GM12891 (cell line): Measurements from ENCODE around the gene ARPIN. TPM values are rescaled to one million over a fixed set of nuclear protein-coding genes. Genes with fewer than 3 reads are reported as not detected.
"Not testable (repeated sequence)": the region's sequence is repeated elsewhere in the genome, so short reads cannot be mapped to it uniquely, and the experiment has no call there.

ENCODE experiments used
- DNase-seq: peaks from one replicate; pipeline ENCODE4 v3.0.0; 2011; ENCODE audit warnings: low spot score; ENCODE audit not compliant: insufficient read length
- FAIRE-seq: peaks from 2 replicates; lab custom pipeline; 2011; peaks lifted over from hg19 to GRCh38; lab: Jason Lieb, UNC
- PAX5 ChIP-seq: IDR thresholded peaks from 2 replicates; pipeline ENCODE4 v1.6.1; 2011; ENCODE audit warnings: low read length, moderate library complexity, mild to moderate bottlenecking; ENCODE audit not compliant: insufficient read depth, severe bottlenecking
- POLR2A ChIP-seq: IDR thresholded peaks from 2 replicates; pipeline ENCODE4 v1.6.1; 2011; ENCODE audit warnings: low read depth, low read length, control low read depth
- POLR2AphosphoS5 ChIP-seq: IDR thresholded peaks from 2 replicates; pipeline ENCODE4 v1.6.1; 2011; ENCODE audit warnings: low read depth, low read length, control low read depth
- POU2F2 ChIP-seq: IDR thresholded peaks from 2 replicates; pipeline ENCODE4 v1.6.1; 2011; ENCODE audit warnings: low read depth, mild to moderate bottlenecking, control low read depth, low read length, moderate library complexity
- SPI1 ChIP-seq: IDR thresholded peaks from 2 replicates; pipeline ENCODE4 v1.6.1; 2011; ENCODE audit warnings: low read depth, low read length, control low read depth
- TAF1 ChIP-seq: IDR thresholded peaks from 2 replicates; pipeline ENCODE4 v1.6.1; 2011; ENCODE audit warnings: low read depth, low read length, control low read depth
- polyA plus RNA-seq: library from polyadenylated mRNA; unstranded; fragments of >200 nt; gene quantifications from one replicate; pipeline ENCODE4 v1.2.1, GENCODE V29; 2012; ENCODE audit warnings: low read depth, missing spikeins, inconsistent platforms; ENCODE audit not compliant: missing spikeins

ARPIN gene
- 0.06 TPM for polyA plus RNA-seq

- TF ChIP-seq POLR2A, result no peak
- no peak for TF ChIP-seq POLR2AphosphoS5
- TF ChIP-seq PAX5, result no peak
- TF ChIP-seq SPI1, result no peak
- TF ChIP-seq POU2F2, result no peak
- no peak for TF ChIP-seq TAF1
- DNase-seq (peak; percentile 50), FAIRE-seq (no peak)
Observed at GRCh38 chr15:89912674-89913396, at the start of gene ARPIN. ARPIN (minus strand) TSS chr15:89912952; CDS start chr15:89912835, 117 bp downstream.

GRCh38 chr15:89958107-89958805, 45.5 kb upstream of the ARPIN start:
- FAIRE-seq (no peak), DNase-seq (no peak)
- TF ChIP-seq POLR2AphosphoS5 (no peak), SPI1 (no peak), POLR2A (no peak), TAF1 (no peak), PAX5 (no peak), POU2F2 (no peak)

- not testable (repeated sequence) for DNase-seq, FAIRE-seq
Observed at GRCh38 chr15:89955449-89955998, 42.8 kb upstream of the ARPIN start.

GRCh38 chr15:89954541-89954940, 41.8 kb upstream of the ARPIN start:
- FAIRE-seq, result no peak
- TF ChIP-seq SPI1 (no peak), TAF1 (no peak), PAX5 (no peak), POU2F2 (no peak), POLR2A (no peak), POLR2AphosphoS5 (no peak)

GRCh38 chr15:89948796-89949195, 36.0 kb upstream of the ARPIN start:
- no peak for FAIRE-seq

More at GRCh38 chr15:89954541-89954940, 41.8 kb upstream of the ARPIN start:
- DNase-seq, result no peak

GRCh38 chr15:89947385-89947784, 34.6 kb upstream of the ARPIN start:
- no peak for DNase-seq
- no peak for FAIRE-seq
- TF ChIP-seq PAX5, result no peak
- no peak for TF ChIP-seq POLR2AphosphoS5
- no peak for TF ChIP-seq SPI1
- no peak for TF ChIP-seq POLR2A
- TF ChIP-seq TAF1, result no peak
- no peak for TF ChIP-seq POU2F2

More at GRCh38 chr15:89948796-89949195, 36.0 kb upstream of the ARPIN start:
- no peak for DNase-seq
- TF ChIP-seq POLR2AphosphoS5 (no peak), SPI1 (no peak), POU2F2 (no peak), PAX5 (no peak), TAF1 (no peak), POLR2A (no peak)

- DNase-seq, result no peak
- no peak for TF ChIP-seq POLR2A
- TF ChIP-seq TAF1, result no peak
- TF ChIP-seq POLR2AphosphoS5, result no peak
- TF ChIP-seq PAX5, result no peak
- no peak for TF ChIP-seq POU2F2
- TF ChIP-seq SPI1, result no peak
- FAIRE-seq, result no peak
Observed at GRCh38 chr15:89946681-89947299, 34.0 kb upstream of the ARPIN start.

GRCh38 chr15:89943721-89944120, 31.0 kb upstream of the ARPIN start:
- DNase-seq, result not testable (repeated sequence)

GRCh38 chr15:89939910-89940309, 27.2 kb upstream of the ARPIN start:
- FAIRE-seq (no peak), DNase-seq (no peak)
- no peak for TF ChIP-seq SPI1
- no peak for TF ChIP-seq POLR2AphosphoS5
- no peak for TF ChIP-seq PAX5

More at GRCh38 chr15:89943721-89944120, 31.0 kb upstream of the ARPIN start:
- FAIRE-seq, result not testable (repeated sequence)

- not testable (repeated sequence) for FAIRE-seq, DNase-seq
Observed at GRCh38 chr15:89939377-89939776, 26.6 kb upstream of the ARPIN start.
